NB4 (cell line): ENCODE measurements around the gene PSORS1C2.

Source experiments
- POLR2A ChIP-seq: IDR thresholded peaks from 2 replicates; pipeline ENCODE4 v1.6.1; 2011; ENCODE audit warnings: mild to moderate bottlenecking; ENCODE audit not compliant: insufficient read length; ENCODE audit errors: extremely low read depth
- TF ChIP-seq, protein P1 (sequence below): IDR thresholded peaks from one replicate; pipeline ENCODE4 v1.5.1; 2012; ENCODE audit warnings: low read depth, low read length
- TF ChIP-seq, protein P2 (sequence below): IDR thresholded peaks from 2 replicates; pipeline ENCODE4 v1.6.1; 2011; ENCODE audit warnings: low read depth, low read length

GRCh38 chr6:31172973-31173384, 34.1 kb upstream of the PSORS1C2 start:
- TF ChIP-seq, protein P1, sequence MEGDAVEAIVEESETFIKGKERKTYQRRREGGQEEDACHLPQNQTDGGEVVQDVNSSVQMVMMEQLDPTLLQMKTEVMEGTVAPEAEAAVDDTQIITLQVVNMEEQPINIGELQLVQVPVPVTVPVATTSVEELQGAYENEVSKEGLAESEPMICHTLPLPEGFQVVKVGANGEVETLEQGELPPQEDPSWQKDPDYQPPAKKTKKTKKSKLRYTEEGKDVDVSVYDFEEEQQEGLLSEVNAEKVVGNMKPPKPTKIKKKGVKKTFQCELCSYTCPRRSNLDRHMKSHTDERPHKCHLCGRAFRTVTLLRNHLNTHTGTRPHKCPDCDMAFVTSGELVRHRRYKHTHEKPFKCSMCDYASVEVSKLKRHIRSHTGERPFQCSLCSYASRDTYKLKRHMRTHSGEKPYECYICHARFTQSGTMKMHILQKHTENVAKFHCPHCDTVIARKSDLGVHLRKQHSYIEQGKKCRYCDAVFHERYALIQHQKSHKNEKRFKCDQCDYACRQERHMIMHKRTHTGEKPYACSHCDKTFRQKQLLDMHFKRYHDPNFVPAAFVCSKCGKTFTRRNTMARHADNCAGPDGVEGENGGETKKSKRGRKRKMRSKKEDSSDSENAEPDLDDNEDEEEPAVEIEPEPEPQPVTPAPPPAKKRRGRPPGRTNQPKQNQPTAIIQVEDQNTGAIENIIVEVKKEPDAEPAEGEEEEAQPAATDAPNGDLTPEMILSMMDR = no peak
- TF ChIP-seq, protein P2, sequence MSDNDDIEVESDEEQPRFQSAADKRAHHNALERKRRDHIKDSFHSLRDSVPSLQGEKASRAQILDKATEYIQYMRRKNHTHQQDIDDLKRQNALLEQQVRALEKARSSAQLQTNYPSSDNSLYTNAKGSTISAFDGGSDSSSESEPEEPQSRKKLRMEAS = no peak
- no peak for TF ChIP-seq POLR2A
